ENCODE measurements around the gene IL11. TPM values are rescaled to one million over a fixed set of nuclear protein-coding genes. Genes with fewer than 3 reads are reported as not detected.

The IL11 gene
- total and polyA plus RNA-seq, 2 of the 13 experiments (the other 11 are each of a cell fraction or from before 2014, with no cell fraction given): 2.5 to 2.9 TPM

- TF ChIP-seq ZBTB10 (CRISPR knock-in tag; IDR thresholded peaks at IDR 0.05; ENCODE audit: borderline replicate concordance) (no peak), ZGPAT (CRISPR knock-in tag; IDR thresholded peaks at IDR 0.05) (no peak), PAX8 (CRISPR knock-in tag; IDR thresholded peaks at IDR 0.05; ENCODE audit: borderline replicate concordance) (no peak), ISX (CRISPR knock-in tag; conservative IDR thresholded peaks at IDR 0.05) (no peak), ZNF784 (CRISPR knock-in tag; IDR thresholded peaks at IDR 0.05; ENCODE audit: borderline replicate concordance) (no peak), ZNF256 (CRISPR knock-in tag; conservative IDR thresholded peaks at IDR 0.05) (no peak), KLF13 (CRISPR knock-in tag; IDR thresholded peaks at IDR 0.05) (no peak), BORCS8-MEF2B (CRISPR knock-in tag; IDR thresholded peaks at IDR 0.05) (no peak)
These were observed 48.8 kb upstream of the IL11 start (continued) for GRCh38 chr19:55419103-55419502.
